ENCODE data around the gene NOTCH1.

DNA sequence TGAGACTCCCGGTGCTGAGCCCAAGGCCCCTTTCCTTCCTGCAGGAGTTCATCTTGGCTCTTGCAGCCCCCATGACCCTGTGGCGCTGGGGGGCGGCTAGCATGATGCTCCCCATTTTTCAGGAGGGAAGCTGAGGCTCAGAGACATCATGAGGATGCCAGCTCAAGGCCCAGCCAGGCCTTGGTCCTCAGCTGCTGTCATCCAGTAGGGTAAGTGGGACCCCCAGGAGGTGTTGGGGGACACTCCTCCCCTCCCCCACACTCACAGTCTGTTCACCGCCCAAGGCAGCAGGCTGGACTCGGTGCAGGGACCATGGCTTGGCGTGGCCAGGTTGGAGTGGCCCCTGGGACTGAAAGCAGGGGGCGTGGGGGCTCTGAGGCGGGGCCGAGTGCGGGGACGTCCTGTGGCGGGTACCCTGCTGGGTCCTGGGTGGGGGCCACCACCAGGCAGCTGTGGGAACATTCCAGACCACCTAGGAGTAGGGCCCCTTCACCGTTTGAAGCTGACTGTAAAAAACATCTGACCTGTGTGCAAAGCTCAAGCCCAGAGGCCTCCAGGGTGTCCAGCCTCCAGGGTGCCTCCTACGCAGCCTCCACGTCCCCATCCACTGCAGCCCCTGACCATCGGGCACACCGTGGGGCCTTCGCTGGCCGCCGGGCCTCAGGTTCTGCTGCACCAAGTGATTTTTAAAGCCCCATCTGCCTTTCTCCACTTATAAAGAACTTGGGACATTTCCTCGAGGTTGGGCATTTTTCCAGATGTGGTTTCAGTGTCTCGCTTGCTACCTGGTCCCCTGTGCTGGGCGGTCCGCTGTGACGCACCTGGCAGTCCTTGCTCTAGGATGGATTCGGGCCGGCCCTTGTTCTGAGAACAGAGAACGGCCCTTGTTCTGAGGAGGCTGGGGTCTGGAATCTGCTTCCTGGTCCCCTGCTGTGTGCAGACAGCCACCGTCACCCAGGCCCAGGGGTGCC, 3.4 kb upstream of the NOTCH1 start:
- TF ChIP-seq, protein P1, sequence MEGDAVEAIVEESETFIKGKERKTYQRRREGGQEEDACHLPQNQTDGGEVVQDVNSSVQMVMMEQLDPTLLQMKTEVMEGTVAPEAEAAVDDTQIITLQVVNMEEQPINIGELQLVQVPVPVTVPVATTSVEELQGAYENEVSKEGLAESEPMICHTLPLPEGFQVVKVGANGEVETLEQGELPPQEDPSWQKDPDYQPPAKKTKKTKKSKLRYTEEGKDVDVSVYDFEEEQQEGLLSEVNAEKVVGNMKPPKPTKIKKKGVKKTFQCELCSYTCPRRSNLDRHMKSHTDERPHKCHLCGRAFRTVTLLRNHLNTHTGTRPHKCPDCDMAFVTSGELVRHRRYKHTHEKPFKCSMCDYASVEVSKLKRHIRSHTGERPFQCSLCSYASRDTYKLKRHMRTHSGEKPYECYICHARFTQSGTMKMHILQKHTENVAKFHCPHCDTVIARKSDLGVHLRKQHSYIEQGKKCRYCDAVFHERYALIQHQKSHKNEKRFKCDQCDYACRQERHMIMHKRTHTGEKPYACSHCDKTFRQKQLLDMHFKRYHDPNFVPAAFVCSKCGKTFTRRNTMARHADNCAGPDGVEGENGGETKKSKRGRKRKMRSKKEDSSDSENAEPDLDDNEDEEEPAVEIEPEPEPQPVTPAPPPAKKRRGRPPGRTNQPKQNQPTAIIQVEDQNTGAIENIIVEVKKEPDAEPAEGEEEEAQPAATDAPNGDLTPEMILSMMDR (IDR thresholded peaks at IDR 0.05): no peak
- no peak for TF ChIP-seq POLR2A (IDR thresholded peaks at IDR 0.05)
